K562 (cell line): ENCODE measurements around the gene PPIL1. TPM values are rescaled to one million over a fixed set of nuclear protein-coding genes. Genes with fewer than 3 reads are reported as not detected.

Experiments
- ATF1 ChIP-seq, 2 experiments: fragments of 450-650 bp in 1 of 2; IDR thresholded peaks; 2 replicates each; pipeline ENCODE4 v1.6.1; 2016; ENCODE audit warnings: missing compliant biosample characterization in 1 of 2, missing genetic modification characterization in 1 of 2
- ATF7 ChIP-seq: fragments of 450-650 bp; IDR thresholded peaks from 2 replicates; pipeline ENCODE4 v1.7.1; 2014; ENCODE audit warnings: mild to moderate bottlenecking, moderate library complexity
- BRD4 ChIP-seq: fragments of 200-600 bp; sonication (generic); IDR thresholded peaks from 2 replicates; pipeline ENCODE4 v1.6.1; 2017; ENCODE audit warnings: inconsistent platforms
- EHMT2 ChIP-seq: fragments of 450-650 bp; IDR thresholded peaks from 2 replicates; pipeline ENCODE4 v1.6.1; 2018; ENCODE audit warnings: antibody characterized with exemption
- FOXM1 ChIP-seq, 2 experiments: fragments of 450-650 bp in 1 of 2; sonication (generic) in 1 of 2; formaldehyde crosslinking in 1 of 2; IDR thresholded peaks; 2 replicates each; pipeline versions ENCODE4 v1.6.1 to v1.9.0; 2017 to 2022; ENCODE audit warnings: low read depth in 2 of 2, mild to moderate bottlenecking in 2 of 2, missing genetic modification reagents in 1 of 2, moderate library complexity in 1 of 2
- GATAD2A ChIP-seq: fragments of 450-650 bp; IDR thresholded peaks from 2 replicates; pipeline ENCODE4 v1.6.1; 2017
- GTF2F1 ChIP-seq: IDR thresholded peaks from 2 replicates; pipeline ENCODE4 v1.6.1; 2011; ENCODE audit warnings: low read depth, low read length, improper control_type of control experiment
- HBP1 ChIP-seq: fragments of 450-650 bp; formaldehyde crosslinking; IDR thresholded peaks from 2 replicates; pipeline ENCODE4 v1.4.0; 2022; ENCODE audit warnings: missing genetic modification characterization
- HEY1 ChIP-seq: fragments of 250-450 bp; sonication (Bioruptor Pico); IDR thresholded peaks from 2 replicates; pipeline ENCODE4 v1.5.0; 2020; ENCODE audit warnings: mild to moderate bottlenecking, moderate library complexity, borderline replicate concordance
- JUNB ChIP-seq: fragments of 450-650 bp; formaldehyde crosslinking; conservative IDR thresholded peaks from 2 replicates; pipeline ENCODE4 v1.4.0; 2020; ENCODE audit warnings: mild to moderate bottlenecking
- KDM4B ChIP-seq, 2 experiments: fragments of 450-650 bp in 1 of 2; sonication (generic) in 1 of 2; IDR thresholded peaks; 2 replicates each; pipeline ENCODE4 v1.6.1; 2016 to 2017; ENCODE audit warnings: borderline replicate concordance in 2 of 2, antibody characterized with exemption in 1 of 2, low read depth in 1 of 2, mild to moderate bottlenecking in 1 of 2
- NBN ChIP-seq: fragments of 450-650 bp; IDR thresholded peaks from 2 replicates; pipeline ENCODE4 v1.6.1; 2016; ENCODE audit warnings: low read depth, mild to moderate bottlenecking
- NCOA2 ChIP-seq, 2 experiments: fragments of 450-650 bp; IDR thresholded peaks; 2 replicates each; pipeline ENCODE4 v1.6.1; 2018; ENCODE audit warnings: mild to moderate bottlenecking in 2 of 2, moderate library complexity in 1 of 2; ENCODE audit not compliant: partially characterized antibody in 2 of 2
- PHF8 ChIP-seq: fragments of 200-600 bp; sonication (generic); IDR thresholded peaks from 2 replicates; pipeline ENCODE4 v1.6.1; 2012; ENCODE audit warnings: mixed run types, mild to moderate bottlenecking, inconsistent platforms, low read length, moderate library complexity, borderline replicate concordance
- SMAD2 ChIP-seq: fragments of 150-350 bp; IDR thresholded peaks from 2 replicates; pipeline ENCODE4 v1.6.1; 2014; ENCODE audit warnings: low read depth, mild to moderate bottlenecking, low read length
- SMAD4 ChIP-seq: fragments of 250-450 bp; sonication (Bioruptor Pico); conservative IDR thresholded peaks from 2 replicates; pipeline ENCODE4 v1.8.0; 2021; ENCODE audit warnings: inconsistent platforms, mild to moderate bottlenecking, moderate library complexity
- SREBF1 ChIP-seq: fragments of 150-350 bp; IDR thresholded peaks from 2 replicates; pipeline ENCODE4 v1.6.1; 2014; ENCODE audit warnings: antibody characterized with exemption, low read depth, low read length, borderline replicate concordance
- ZBTB43 ChIP-seq: sonication (generic); formaldehyde crosslinking; IDR thresholded peaks from 2 replicates; pipeline ENCODE4 v1.8.0; 2023; ENCODE audit warnings: mild to moderate bottlenecking, missing genetic modification reagents
- ZNF431 ChIP-seq: sonication (generic); formaldehyde crosslinking; IDR thresholded peaks from 2 replicates; pipeline ENCODE4 v1.8.0; 2022; ENCODE audit warnings: mild to moderate bottlenecking, missing genetic modification reagents
- ZNF609 ChIP-seq: sonication (generic); formaldehyde crosslinking; IDR thresholded peaks from 2 replicates; pipeline ENCODE4 v1.8.1; 2023; ENCODE audit warnings: missing genetic modification reagents, mild to moderate bottlenecking, borderline replicate concordance
- polyA plus RNA-seq, 8 experiments: library from polyadenylated mRNA; depleted of rRNA in 4 of 8; stranded (reverse) in 5 of 8; unstranded in 3 of 8; fragments of >200 nt; fragmentation: Nextera tagmentation in 2 of 8; fragmentation: Illumina TruSeq in 1 of 8; extraction: Ambion mirVana in 2 of 8; extraction: Trizol in 1 of 8; gene quantifications; 2 replicates each; pipeline versions ENCODE4 v1.2.1 to v1.2.3, GENCODE V29; 2011 to 2014; ENCODE audit warnings: inconsistent platforms in 1 of 8, missing spikeins in 1 of 8
- total RNA-seq, 7 experiments: library from RNA; depleted of rRNA in 6 of 7; stranded (reverse); fragments of >200 nt in 6 of 7; fragmentation: Illumina TruSeq in 2 of 7; extraction: Trizol in 2 of 7; gene quantifications; 2 replicates each; pipeline versions ENCODE4 v1.2.1 to v1.2.3, GENCODE V29; 2011 to 2021; ENCODE audit warnings: low replicate concordance in 1 of 7

Gene PPIL1
- total and polyA plus RNA-seq, 9 of the 15 experiments (the other 6 are each of a cell fraction or from before 2014, with no cell fraction given), result 65.8 to 205 (median 130) TPM

- TF ChIP-seq HBP1 (CRISPR knock-in tag), result 0 out of 2 replicates have a peak, but pooled peaks have one; percentile 70
- no peak for TF ChIP-seq HEY1 (CRISPR knock-in tag)
- TF ChIP-seq NBN, result peak; percentile 43; the same call in 1 of the 2 replicates
- TF ChIP-seq BRD4, result peak; percentile 39; the same call in 1 of the 2 replicates
- TF ChIP-seq ZNF609 (CRISPR knock-in tag), result no peak
- peak; percentile 54 to 58 for TF ChIP-seq NCOA2 (IDR thresholded peaks at IDR 0.05; ENCODE audit: partially characterized antibody in 2 of 2)
- TF ChIP-seq SREBF1, result no peak
- TF ChIP-seq ATF1 (CRISPR knock-in tag; IDR thresholded peaks at IDR 0.05), result no peak
- peak; percentile 59; the same call in 1 of the 2 replicates for TF ChIP-seq ATF1 (tag; IDR thresholded peaks at IDR 0.05)
- TF ChIP-seq JUNB (CRISPR knock-in tag), result 0 out of 2 replicates have a peak, but pooled peaks have one; percentile 26
- peak; percentile 56 for TF ChIP-seq ATF7
- no peak for TF ChIP-seq ZBTB43 (CRISPR knock-in tag)
- TF ChIP-seq GTF2F1, result no peak
- TF ChIP-seq GATAD2A, result peak; percentile 40; the same call in 1 of the 2 replicates
- peak; percentile 42; the same call in 1 of the 2 replicates for TF ChIP-seq SMAD4 (CRISPR knock-in tag)
- peak; percentile 12; the same call in 1 of the 2 replicates for TF ChIP-seq PHF8
- no peak for TF ChIP-seq ZNF431 (CRISPR knock-in tag)
- peak; percentile 62 for TF ChIP-seq FOXM1 (IDR thresholded peaks at IDR 0.05; ENCODE audit: low read depth)
- no peak for TF ChIP-seq FOXM1 (CRISPR knock-in tag; IDR thresholded peaks at IDR 0.05; ENCODE audit: low read depth)
- TF ChIP-seq EHMT2, result peak; percentile 66
- no peak for TF ChIP-seq SMAD2
- no peak for TF ChIP-seq KDM4B (IDR thresholded peaks at IDR 0.05; ENCODE audit: borderline replicate concordance in 2 of 2, low read depth in 1 of 2)
Observed at GRCh38 chr6:36888654-36889481, 14.3 kb upstream of the PPIL1 start (continued).
